SK-N-SH (cell line): ENCODE results near the gene BBS4. TPM values are rescaled to one million over a fixed set of nuclear protein-coding genes. Genes with fewer than 3 reads are reported as not detected.

Experiments
- CTCF ChIA-PET: fragments of 300-600, 350-600 bp; formaldehyde crosslinking; extraction: SDS; loops from one replicate; lab custom pipeline; 2021; lab: Yijun Ruan, JAX
- POLR2A ChIA-PET: fragments of 350-600 bp; sonication (Branson Sonifier 250); formaldehyde crosslinking; extraction: SDS; loops from one replicate; lab custom pipeline; 2020; ENCODE audit warnings: antibody characterized with exemption, inconsistent platforms; lab: Yijun Ruan, JAX
- DNase-seq: peaks from one replicate; pipeline ENCODE4 v3.0.0; 2012
- H2AFZ ChIP-seq: fragments of 200-600 bp; sonication (generic); 2 replicates; pipeline ENCODE4 v1.8.1; 2016; ENCODE audit warnings: antibody characterized with exemption, mild to moderate bottlenecking, low read depth
- H3F3A ChIP-seq: fragments of 200-600 bp; sonication (generic); replicated peaks from 2 replicates; pipeline ENCODE3; 2016; ENCODE audit warnings: antibody characterized with exemption, mild to moderate bottlenecking; ENCODE audit not compliant: insufficient read depth
- H3K27ac ChIP-seq, 2 experiments: fragments of 200-500 bp in 1 of 2; fragments of 200-600 bp in 1 of 2; sonication (Bioruptor generic) in 1 of 2; sonication (generic), shearing (Covaris generic) in 1 of 2; 2 replicates each; pipeline versions ENCODE4 v1.5.1 to v1.6.1; 2014 to 2016; ENCODE audit warnings: low read depth in 2 of 2, inconsistent platforms in 1 of 2, low read length in 1 of 2, mild to moderate bottlenecking in 1 of 2, mixed read lengths in 1 of 2
- H3K27me3 ChIP-seq: fragments of 200-600 bp; sonication (generic), shearing (Covaris generic); 2 replicates; pipeline ENCODE4 v1.6.1; 2016; ENCODE audit warnings: mixed run types; ENCODE audit not compliant: insufficient read depth
- H3K36me3 ChIP-seq, 2 experiments: fragments of 200-500 bp in 1 of 2; fragments of 200-600 bp in 1 of 2; sonication (Bioruptor generic) in 1 of 2; sonication (generic) in 1 of 2; replicated peaks in 1 of 2; 2 replicates each; pipeline versions ENCODE3 to v1.5.1; 2014 to 2016; ENCODE audit warnings: low read length in 1 of 2, mild to moderate bottlenecking in 1 of 2; ENCODE audit not compliant: insufficient read depth in 2 of 2, control insufficient read depth in 1 of 2
- H3K4me1 ChIP-seq, 2 experiments: fragments of 200-500 bp in 1 of 2; fragments of 200-600 bp in 1 of 2; sonication (Bioruptor generic) in 1 of 2; sonication (generic), shearing (Covaris generic) in 1 of 2; 2 replicates each; pipeline versions ENCODE4 v1.5.1 to v1.6.1; 2014 to 2016; ENCODE audit warnings: low read depth in 1 of 2, low read length in 1 of 2, mixed run types in 1 of 2; ENCODE audit not compliant: insufficient read depth in 2 of 2, control insufficient read depth in 1 of 2
- H3K4me2 ChIP-seq: fragments of 200-600 bp; sonication (generic), shearing (Covaris generic); 2 replicates; pipeline ENCODE4 v1.6.1; 2017; ENCODE audit warnings: mixed run types
- H3K4me3 ChIP-seq, 2 experiments: fragments of 200-500 bp in 1 of 2; fragments of 200-600 bp in 1 of 2; sonication (Bioruptor generic) in 1 of 2; sonication (generic), shearing (Covaris generic) in 1 of 2; 2 replicates each; pipeline versions ENCODE4 v1.5.1 to v1.8.1; 2014 to 2016; ENCODE audit warnings: low read depth in 2 of 2, inconsistent platforms in 1 of 2, low read length in 1 of 2, mild to moderate bottlenecking in 1 of 2, mixed read lengths in 1 of 2, moderate library complexity in 1 of 2
- H3K79me2 ChIP-seq: fragments of 200-600 bp; sonication (generic); 2 replicates; pipeline ENCODE4 v1.8.1; 2017; ENCODE audit warnings: mild to moderate bottlenecking; ENCODE audit not compliant: insufficient read depth
- H3K9ac ChIP-seq: fragments of 200-600 bp; sonication (generic); 2 replicates; pipeline ENCODE4 v1.6.1; 2017; ENCODE audit warnings: mixed run types
- H3K9me2 ChIP-seq: fragments of 200-600 bp; sonication (generic); 2 replicates; pipeline ENCODE4 v1.6.1; 2017; ENCODE audit warnings: mixed run types
- H3K9me3 ChIP-seq: fragments of 200-600 bp; sonication (generic); 2 replicates; pipeline ENCODE4 v1.6.1; 2017; ENCODE audit warnings: mixed run types, mild to moderate bottlenecking, moderate library complexity
- H4K20me1 ChIP-seq: fragments of 200-600 bp; sonication (generic); 2 replicates; pipeline ENCODE4 v1.6.1; 2017; ENCODE audit warnings: mild to moderate bottlenecking, mixed run types; ENCODE audit not compliant: insufficient read depth
- CHD2 ChIP-seq: fragments of 150-350 bp; IDR thresholded peaks from 2 replicates; pipeline ENCODE4 v1.6.1; 2018; ENCODE audit warnings: low read length; ENCODE audit not compliant: partially characterized antibody
- EZH2phosphoT487 ChIP-seq: fragments of 200-600 bp; sonication (generic); IDR thresholded peaks from 2 replicates; pipeline ENCODE4 v1.6.1; 2017; ENCODE audit warnings: low read depth, mixed run types, mild to moderate bottlenecking, antibody characterized with exemption, moderate library complexity, borderline replicate concordance
- GABPA ChIP-seq: IDR thresholded peaks from 2 replicates; pipeline ENCODE4 v1.4.0; 2012; ENCODE audit warnings: low read depth, mild to moderate bottlenecking
- JUND ChIP-seq: IDR thresholded peaks from 2 replicates; pipeline ENCODE4 v1.4.0; 2012
- MAX ChIP-seq: IDR thresholded peaks from 2 replicates; pipeline ENCODE4 v1.4.0; 2012; ENCODE audit warnings: low read depth
- MEF2A ChIP-seq: IDR thresholded peaks from 2 replicates; pipeline ENCODE4 v1.4.0; 2012; ENCODE audit warnings: low read depth, borderline replicate concordance
- MXI1 ChIP-seq: IDR thresholded peaks from 2 replicates; pipeline ENCODE4 v1.6.1; 2012; ENCODE audit warnings: mild to moderate bottlenecking, low read depth, low read length, improper control_type of control experiment
- NFIC ChIP-seq: IDR thresholded peaks from 2 replicates; pipeline ENCODE4 v1.4.0; 2012; ENCODE audit warnings: borderline replicate concordance
- NRF1 ChIP-seq: IDR thresholded peaks from 2 replicates; pipeline ENCODE4 v1.6.1; 2012; ENCODE audit warnings: low read depth, mild to moderate bottlenecking, low read length
- RCOR1 ChIP-seq: fragments of 150-350 bp; IDR thresholded peaks from 2 replicates; pipeline ENCODE4 v1.6.1; 2017; ENCODE audit warnings: antibody characterized with exemption, low read length
- TEAD4 ChIP-seq: IDR thresholded peaks from 2 replicates; pipeline ENCODE4 v1.4.0; 2012; ENCODE audit warnings: mild to moderate bottlenecking, borderline replicate concordance; ENCODE audit not compliant: insufficient read depth
- USF2 ChIP-seq: fragments of 150-350 bp; IDR thresholded peaks from 2 replicates; pipeline ENCODE4 v1.6.1; 2017; ENCODE audit warnings: antibody characterized with exemption, low read length, low read depth, borderline replicate concordance
- YY1 ChIP-seq: IDR thresholded peaks from 2 replicates; pipeline ENCODE4 v1.4.0; 2012; ENCODE audit warnings: low read depth, mild to moderate bottlenecking
- ZBTB33 ChIP-seq: IDR thresholded peaks from 2 replicates; pipeline ENCODE4 v1.4.0; 2012; ENCODE audit warnings: low read depth, borderline replicate concordance
- WGBS: methylation state at CpG from one replicate; pipeline ENCODE4 v1.1.6; 2017; ENCODE audit warnings: low lambda C conversion rate; 5-methylcytosine and 5-hydroxymethylcytosine counted together
- polyA plus RNA-seq, 3 experiments: library from polyadenylated mRNA; depleted of rRNA; stranded (reverse); fragments of >200 nt; gene quantifications; 2 replicates each; pipeline ENCODE4 v1.2.3, GENCODE V29; 2012
- TF ChIP-seq, protein P1 (sequence below): fragments of 200-600 bp; sonication (generic); IDR thresholded peaks from 2 replicates; pipeline ENCODE4 v1.6.1; 2017; ENCODE audit warnings: antibody characterized with exemption, mild to moderate bottlenecking, moderate library complexity

The BBS4 gene
- polyA plus RNA-seq, 1 of the 3 experiments (the other 2 are of a cell fraction) = 18.5 TPM

GRCh38 chr15:72764656-72765055, 78.6 kb downstream of the BBS4 start:
- CTCF ChIA-PET = no interaction called here
- Histone ChIP-seq H3K4me3 (no peak overlapping the region), H3K4me2 (no peak overlapping the region), H3K9ac (no peak overlapping the region), H3K9me2 (no peaks in the 10 kb centered on the region), H3K9me3 (peaks cover 21% of the 10 kb centered on the region), H3K79me2 (peaks cover 50% of the 10 kb centered on the region), H4K20me1 (no peaks in the 10 kb centered on the region), H3K27me3 (no peaks in the 10 kb centered on the region), H3K27ac (no peak overlapping the region), H3F3A (peaks cover 2% of the 10 kb centered on the region), H3K36me3 (peaks cover 31 to 66% of the 10 kb centered on the region in 2 experiments), H2AFZ (no peak overlapping the region), H3K4me1 (no peaks in the 10 kb centered on the region)
- POLR2A ChIA-PET = interaction anchor here (0.7 kb wide), 1 partner anchor 81 kb away, joined by 4 read pairs; no protein-coding TSS in a partner anchor
- DNase-seq = no peak
- WGBS = 88% methylated on average over 3 of the region's 3 CpGs
- TF ChIP-seq NFIC (no peak), ZBTB33 (no peak), MEF2A (no peak), TEAD4 (no peak), JUND (no peak), USF2 (no peak), MXI1 (no peak), NRF1 (no peak), EZH2phosphoT487 (no peak), YY1 (no peak), MAX (no peak), GABPA (no peak), RCOR1 (no peak), CHD2 (no peak)
- TF ChIP-seq, protein P1, sequence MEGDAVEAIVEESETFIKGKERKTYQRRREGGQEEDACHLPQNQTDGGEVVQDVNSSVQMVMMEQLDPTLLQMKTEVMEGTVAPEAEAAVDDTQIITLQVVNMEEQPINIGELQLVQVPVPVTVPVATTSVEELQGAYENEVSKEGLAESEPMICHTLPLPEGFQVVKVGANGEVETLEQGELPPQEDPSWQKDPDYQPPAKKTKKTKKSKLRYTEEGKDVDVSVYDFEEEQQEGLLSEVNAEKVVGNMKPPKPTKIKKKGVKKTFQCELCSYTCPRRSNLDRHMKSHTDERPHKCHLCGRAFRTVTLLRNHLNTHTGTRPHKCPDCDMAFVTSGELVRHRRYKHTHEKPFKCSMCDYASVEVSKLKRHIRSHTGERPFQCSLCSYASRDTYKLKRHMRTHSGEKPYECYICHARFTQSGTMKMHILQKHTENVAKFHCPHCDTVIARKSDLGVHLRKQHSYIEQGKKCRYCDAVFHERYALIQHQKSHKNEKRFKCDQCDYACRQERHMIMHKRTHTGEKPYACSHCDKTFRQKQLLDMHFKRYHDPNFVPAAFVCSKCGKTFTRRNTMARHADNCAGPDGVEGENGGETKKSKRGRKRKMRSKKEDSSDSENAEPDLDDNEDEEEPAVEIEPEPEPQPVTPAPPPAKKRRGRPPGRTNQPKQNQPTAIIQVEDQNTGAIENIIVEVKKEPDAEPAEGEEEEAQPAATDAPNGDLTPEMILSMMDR = no peak
